KBM-7 (cell line): Measurements from ENCODE around the gene GLYR1.
"Not testable (repeated sequence)": the region's sequence is repeated elsewhere in the genome, so short reads cannot be mapped to it uniquely, and the experiment has no call there.

ENCODE experiments used
- DNase-seq: peaks from one replicate; pipeline ENCODE4 v3.0.0-alpha.2; 2015
- in situ Hi-C: fragments of 300-500 bp; cut with MboI; formaldehyde crosslinking; loops from 2 replicates; pipeline ENCODE4 v1.14.3; 2020; ENCODE audit warnings: low sequenced_read_pairs, low pct_unique_long_range_greater_than_20kb, mixed read lengths

GLYR1 gene

DNA sequence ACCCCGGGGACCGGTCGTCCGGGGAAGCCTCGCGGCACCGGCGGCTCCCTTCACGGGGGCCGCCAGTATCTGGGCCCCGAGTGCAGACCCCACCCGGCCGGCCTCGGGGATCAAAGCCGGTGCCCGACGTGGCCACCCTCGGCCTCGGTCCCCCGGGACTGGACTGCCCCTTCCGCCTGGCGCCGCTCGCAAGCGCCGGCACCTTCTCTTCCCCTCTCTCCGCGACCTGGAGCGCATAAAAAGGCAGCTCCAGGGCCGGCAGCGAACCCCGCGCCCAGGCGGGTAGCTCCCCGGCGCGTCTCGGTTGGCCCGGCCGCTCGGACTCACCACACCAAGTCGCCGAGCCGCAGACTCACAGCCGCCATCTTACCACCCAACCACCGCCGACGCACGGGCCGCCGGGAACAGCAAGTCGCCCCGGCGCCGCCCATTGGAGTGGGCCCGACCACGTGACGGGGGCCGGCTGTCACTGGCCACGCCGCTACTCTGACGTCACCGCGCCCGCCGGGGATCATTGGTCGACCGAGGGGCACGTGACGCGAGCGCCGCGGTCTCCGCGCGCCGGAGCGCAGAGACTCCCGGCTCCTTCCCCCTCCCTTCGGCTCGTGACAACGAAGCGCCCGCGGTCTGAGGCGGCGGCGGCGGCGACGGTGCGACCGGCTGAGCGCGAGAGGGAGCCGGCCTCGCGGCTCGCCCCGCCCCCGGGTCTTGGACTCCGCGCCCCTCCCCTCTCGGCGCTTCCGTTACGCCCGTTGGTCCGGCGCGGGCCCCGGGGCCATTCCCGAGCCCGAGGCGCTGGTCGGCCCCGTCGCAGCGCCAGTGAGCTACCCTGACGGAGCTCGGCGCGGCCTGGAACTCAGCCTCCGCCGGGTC lies at the start of gene GLYR1, which contains the start of gene UBN1:
GLYR1 (minus strand) TSS at position 388 of the 873 bp plus-strand sequence; CDS start at position 365, 23 bp downstream.
UBN1 (plus strand) TSS at position 581 of the 873 bp plus-strand sequence. CDS start 5,437 bp downstream, outside the sequence.
- peak; percentile 98 for DNase-seq
- in situ Hi-C loops = no loop called here

DNA sequence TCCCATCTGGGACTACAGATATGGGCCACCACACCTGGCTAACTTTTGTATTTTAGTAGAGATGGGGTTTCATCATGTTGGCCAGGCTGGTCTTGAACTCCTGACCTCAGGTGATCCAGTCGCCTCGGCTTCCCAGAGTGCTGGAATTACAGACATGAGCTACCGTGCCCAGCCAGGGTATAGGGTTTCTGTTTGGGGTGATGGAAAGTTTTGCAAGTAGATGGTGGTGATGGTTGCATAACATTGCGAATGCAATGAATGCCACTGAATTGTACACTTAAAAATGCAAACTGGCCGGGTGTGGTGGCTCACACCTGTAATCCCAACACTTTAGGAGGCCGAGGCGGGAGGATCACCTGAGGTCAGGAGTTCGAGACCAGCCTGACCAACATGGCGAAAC lies 49.7 kb upstream of the GLYR1 start:
- DNase-seq, in situ Hi-C loops: not testable (repeated sequence)

DNA sequence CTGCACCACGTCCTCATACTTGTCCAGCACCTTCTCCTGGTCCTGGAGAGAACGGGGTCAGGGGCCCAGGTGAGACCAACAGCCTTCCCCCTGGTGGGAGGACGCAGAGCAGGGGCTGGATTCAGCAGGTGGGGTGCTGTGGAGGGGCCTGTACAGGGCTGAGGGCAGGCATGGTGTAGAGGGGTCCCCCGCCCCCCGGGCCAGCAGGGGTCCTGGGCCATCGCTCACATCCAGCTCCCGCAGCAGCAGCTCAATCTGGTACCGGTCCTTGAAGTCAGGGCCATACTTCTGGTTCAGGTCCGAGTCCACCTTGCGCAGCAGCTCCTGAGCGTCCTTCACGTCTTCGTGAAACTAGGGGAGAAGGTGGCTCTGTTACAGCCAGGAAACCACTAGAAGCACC lies 48.3 kb upstream of the GLYR1 start:
- DNase-seq = no peak
- in situ Hi-C loops = no loop called here

DNA sequence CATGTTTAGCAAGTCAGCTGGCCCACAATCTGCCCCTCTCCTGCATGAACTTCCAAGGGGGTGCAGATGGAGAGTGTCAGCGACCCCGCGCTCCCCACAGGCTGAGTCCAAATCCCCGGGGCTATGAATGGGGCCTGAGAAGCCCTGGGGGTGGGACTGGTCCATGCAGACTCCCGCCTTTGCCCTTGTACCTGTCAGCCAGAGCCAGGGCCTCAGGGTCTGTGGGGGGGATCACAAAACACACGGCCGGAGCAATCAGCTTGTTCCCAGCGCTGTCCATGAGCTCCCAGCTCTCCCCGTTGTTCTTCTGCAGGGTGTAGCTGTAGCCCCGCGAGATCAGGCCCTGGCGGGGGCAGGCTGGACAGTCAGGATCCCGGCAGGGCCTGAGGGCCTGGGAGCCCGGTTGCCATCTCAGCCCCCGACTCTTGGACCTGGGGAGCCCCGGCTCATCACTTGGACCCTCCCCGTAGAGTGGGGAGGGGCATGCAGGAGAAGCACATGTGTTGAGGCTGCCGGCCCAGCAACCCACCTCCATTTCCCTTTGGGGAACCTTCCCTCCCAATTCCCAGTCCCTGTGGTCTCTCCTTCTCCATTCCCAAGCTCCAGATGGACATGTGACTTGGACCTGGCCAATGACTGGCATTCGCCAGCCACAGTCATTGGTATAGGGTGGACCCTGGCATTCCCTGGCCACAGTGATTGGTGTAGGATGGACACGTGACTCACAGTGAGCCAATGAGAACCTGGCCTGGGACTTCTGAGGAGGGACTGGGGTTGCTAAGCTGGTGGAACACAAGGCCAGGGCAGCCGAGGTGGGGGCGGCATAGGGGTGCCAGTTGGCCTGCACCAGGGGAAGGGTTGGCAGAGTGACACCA lies 47.4 kb upstream of the GLYR1 start:
- no peak for DNase-seq
- in situ Hi-C loops = no loop called here

DNA sequence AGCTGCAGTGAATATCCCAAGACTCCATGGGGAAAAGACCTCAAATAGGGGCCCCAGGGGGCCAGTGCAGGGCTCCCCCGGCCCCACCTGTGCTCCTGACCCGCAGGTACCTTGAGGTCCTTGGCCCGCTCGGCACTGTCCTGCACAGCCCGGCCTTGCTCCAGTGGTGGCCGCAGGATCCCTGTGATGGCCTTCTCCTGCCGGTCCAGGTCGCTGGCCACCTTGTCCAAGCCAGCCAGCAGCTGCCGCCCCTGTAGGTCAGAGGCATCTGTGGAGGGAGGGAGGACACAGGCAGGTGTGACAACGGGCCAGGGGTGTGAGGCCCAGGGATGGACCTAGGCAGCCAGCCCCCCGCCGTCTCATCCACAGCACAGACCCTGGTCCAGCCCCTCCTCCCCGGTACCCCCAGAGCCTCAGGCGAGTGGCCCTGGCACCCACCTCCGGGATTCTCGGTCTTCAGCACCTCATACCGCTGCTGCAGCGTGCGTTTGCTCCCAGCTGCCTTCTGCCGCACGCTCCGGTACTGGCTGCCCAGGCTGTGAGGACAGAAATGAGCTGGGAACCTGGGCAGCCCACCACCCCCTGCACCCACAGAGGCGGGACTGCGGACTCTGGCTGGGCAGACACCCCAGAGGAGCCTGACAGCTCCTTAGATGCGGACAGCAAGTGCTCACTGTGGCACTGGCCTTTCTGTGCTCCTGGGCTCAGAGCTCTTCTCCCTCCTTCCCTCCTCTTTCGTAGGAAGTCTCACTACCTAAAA lies 46.2 kb upstream of the GLYR1 start:
- in situ Hi-C loops = no loop called here
- DNase-seq = no peak

DNA sequence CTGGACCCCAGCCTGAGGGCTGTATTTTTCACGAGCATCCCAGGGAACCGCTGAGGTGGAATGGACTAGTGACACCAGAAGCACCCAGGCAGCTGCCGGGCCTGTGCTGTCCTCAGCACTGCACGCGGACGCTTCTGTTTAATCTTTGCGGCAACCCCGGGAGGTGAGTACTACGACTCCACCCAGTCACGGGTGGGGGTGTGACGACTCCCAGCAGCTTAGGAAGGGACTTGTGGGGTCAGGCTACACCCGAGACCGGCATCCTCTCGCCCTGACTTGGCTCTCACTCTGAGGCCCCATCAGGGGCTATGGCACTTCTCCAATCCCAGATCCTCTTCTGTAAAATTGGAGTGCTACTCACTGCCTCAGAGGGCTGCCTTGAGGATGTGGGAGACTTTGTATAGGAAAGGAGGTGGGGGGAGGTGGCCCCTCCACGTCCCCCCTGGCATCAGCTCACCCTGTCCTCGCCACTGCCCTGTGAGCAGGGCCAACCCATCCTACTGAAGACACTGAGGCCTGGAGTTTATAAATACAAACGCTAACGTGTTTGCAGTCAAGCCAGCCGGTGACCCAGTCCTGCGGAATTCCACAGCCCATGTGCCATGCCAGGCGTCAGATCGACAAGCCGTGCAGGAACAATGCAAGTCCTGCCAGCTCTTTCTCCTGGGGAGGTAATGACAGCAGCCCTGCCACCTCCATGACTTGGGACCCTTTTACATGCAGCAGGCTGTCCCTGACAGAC lies 45.4 kb upstream of the GLYR1 start:
- DNase-seq = no peak
- in situ Hi-C loops = no loop called here

DNA sequence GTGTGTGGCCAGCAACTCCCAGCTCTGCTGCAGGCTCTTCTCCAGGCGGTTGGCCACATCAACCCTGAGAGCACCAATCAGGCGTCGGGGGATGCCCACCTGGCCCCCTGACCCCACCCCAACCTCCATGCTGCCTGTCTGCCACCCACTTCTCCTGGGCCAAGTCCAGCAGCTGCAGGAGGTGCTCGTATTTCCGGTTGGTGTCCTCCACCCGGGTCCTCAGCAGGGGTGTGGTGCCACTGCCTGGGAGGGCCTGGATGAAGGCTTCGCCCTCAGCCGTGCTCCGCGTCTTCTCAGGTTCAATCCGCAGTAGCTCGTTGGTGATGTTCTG lies 44.8 kb upstream of the GLYR1 start:
- in situ Hi-C loops = no loop called here
- no peak for DNase-seq

DNA sequence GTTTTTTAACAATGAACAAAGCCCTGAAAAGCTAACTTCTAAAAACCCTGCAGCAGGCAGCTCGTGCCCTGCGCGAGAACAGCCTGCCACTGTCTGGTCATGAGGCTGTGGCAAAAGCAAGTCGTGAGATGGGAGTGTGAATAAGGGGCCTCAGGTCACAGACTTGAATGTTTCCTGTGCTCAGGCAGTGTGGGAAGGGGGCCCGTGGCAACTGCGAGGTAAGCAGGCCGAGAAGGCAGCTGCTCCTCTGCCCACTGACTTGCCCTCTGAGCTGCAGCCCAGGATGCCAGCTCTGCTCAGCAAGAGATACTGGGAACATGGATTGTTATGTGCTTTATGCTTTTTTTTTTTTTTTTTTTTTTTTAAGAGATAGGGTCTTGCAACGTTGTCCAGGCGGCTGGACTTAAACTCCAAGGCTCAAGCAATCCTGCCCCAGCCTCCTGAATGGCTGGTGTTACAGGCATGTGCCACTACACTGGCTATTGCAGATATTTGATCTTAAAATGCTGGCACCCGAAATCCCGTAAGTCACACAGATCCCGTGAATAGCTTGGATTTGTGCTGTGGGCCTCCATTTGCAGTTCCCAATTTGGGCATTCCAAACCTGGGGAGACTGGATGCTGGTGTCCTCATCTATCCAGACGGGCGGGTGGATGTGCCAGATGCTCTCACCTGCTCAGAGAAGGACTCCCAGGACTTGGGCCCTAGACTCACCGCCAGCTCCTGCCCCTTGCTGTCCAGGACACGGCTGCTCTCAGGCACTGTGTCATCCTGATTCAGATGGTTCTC lies 44.2 kb upstream of the GLYR1 start:
- DNase-seq = no peak
- in situ Hi-C loops = no loop called here

DNA sequence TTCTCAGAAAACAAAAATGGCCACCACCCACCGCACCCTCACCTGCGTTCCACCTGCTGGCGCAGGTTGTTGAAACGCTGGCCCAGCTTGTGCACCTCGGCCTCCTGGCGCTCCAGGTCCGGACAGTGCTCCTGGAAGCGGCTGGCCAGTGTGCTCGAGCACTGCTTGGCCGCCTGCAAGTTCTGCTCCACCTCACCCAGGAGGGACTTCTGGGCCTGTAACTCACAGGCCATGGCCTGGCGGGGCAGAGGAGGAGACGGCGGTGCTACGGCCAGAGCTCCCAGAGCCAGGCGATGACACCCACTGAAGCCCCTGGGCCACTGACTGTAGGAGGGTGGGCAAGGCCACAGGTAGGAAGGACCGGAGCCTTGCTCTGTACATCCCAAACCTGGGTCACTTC lies 43.6 kb upstream of the GLYR1 start:
- in situ Hi-C loops = no loop called here

DNA sequence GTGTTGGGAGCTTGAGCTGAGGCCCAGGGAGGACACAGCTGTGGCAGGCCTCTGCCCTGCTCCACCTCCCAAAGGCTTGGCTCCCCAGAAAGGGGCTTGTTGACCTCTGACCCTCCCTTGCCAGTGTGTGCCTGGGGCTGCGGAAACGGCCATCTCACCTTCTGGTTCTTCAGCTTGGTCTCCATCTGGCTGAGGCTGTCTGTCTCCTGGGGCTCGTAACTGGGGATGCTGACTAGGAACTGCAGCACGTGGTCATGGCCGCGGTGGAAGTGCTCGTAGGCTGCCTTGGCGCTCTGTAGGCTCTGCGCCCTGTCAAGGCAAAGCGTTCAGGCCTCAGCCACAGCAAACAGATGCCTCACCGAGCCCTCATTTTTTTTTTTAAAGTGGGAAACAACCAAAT lies 42.9 kb upstream of the GLYR1 start:
- in situ Hi-C loops = no loop called here
- no peak for DNase-seq

More for the DNA sequence above, 43.6 kb upstream of the GLYR1 start:
- no peak for DNase-seq

DNA sequence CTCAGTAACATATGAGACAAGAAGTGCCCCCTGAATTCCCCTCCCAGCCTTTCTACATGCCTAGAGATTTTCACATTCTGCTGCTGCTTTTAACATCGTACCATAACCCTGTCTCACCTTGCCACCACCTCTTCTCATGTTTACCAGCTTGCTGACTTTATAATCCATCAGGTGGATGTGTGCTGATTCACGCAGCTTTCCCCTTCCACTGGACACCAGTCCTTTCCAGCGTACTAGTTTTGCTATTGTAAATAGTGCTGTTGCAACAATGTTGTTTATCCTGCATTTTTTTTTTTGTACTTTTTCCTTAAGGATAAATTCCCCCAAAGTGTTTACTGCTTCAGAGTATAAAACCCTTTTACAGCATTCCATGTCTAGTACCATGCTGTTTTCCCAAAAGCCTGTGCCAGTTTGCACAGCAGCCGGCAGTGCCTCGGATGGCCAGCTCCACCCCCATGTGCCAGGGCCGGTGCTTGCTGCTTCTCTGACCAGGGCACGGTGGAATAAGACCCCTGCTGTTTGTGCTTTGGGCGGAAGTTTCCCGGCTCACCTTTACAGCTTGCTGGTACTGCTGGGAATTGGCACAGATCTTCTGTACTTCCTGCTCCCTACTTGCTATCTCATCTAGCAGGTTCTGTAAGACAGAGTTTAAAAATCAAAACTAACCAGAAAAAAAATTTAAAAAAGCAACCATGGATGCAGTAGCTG lies 41.5 kb upstream of the GLYR1 start:
- no peak for DNase-seq
- in situ Hi-C loops = no loop called here

DNA sequence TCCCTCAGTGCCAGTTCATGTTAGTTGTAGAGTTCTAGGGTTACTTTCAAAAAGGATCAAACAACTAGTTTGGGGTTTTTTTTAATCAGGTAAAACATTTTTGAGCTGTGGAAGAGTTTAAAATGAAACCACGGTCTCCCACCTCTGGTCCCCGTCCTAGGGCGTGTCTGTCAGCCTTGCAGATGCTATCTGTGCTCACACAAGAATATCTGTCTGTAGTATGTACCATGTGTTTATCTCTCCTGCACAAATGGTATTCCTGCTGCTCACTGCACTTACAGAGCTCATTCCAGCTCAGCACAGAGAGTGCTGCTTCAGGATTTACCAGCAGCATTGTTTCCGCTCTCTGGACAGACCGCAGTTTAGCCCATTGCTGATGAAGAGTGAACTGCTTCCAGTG lies 39.1 kb upstream of the GLYR1 start:
- in situ Hi-C loops = no loop called here
- DNase-seq = no peak

DNA sequence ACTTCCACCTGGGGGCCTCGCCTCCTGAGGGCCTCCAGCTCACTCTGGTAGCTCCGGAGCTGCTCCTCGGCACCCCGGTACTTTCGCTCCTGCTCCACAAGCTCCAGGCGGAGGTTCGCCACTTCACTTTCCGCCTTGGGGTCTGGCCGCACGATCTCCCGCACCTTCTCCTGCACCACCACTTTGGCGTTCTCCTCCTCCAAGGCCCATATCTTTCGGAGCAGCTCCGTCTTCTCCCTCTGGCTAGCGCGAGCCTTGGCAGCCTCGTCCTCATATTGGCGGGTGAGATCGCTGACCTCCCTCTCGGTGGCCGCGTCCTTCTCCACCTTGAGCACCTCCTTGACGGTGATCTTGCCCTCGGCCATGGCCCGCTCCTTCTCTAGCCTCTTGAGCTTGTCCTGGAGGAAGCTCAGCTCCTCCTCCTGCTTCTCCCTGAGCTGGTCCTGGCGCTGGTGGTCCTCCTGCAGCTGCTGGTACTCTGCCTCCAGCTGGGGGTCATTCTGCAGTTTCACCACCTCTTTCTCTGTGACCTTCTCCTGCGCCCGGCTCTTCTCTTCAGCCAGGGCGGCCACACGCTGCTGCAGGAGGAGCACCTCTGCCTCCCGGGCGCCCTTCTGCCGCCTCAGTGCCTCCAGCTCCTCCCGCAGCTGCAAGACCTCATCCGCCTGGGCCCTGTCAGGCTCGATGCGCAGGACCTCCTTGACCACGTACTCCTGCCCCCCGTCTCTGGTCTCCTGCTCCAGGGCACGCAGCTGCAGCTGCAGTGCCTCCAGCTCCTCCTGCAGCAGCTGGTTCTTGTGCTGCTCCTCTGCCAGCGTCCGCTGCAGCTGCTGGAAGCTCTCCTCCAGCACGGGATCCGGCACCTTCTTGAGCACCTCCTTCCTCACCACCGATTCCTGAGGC lies 38.1 kb upstream of the GLYR1 start:
- in situ Hi-C loops = no loop called here
- no peak for DNase-seq

DNA sequence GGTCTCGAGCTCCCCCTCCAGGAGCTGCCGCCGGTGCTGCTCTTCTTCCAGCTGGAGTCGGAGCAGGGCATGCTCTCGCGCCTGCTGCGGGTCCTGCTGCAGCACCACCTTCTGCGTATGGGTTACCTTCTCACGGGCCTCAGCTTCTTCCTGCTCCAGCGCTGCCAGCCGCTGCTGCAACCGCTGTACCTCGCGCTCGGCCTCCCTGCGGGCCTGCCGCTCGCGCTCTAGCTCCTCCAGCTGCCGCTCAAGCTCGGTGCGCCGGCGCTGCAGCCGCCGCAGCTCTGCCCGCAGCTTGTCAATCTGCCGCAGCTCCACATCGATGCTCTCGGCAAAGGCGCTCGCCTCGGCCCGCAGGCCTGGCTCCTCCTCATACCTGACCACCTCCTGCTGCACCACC lies 37.1 kb upstream of the GLYR1 start:
- in situ Hi-C loops = no loop called here
- DNase-seq = no peak

DNA sequence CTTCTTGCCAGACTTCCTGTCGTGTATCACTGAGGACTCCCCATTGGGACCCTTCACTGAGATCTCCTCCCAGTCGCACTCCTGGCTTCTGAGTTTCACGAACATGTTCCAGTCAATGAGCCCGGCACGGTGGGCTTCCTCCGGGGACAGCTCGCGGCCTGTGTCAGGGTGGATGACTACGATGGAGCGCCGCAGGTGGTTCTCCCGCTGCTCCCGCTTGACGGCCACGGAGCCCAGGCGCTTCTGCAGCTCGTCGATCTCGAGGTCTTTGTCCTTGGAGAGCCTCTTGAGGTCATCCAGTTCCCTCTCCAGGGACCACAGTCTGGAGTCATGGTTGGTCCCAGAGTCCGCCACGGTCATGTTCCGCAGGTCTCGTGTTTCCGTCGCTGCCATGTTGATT lies 36.4 kb upstream of the GLYR1 start:
- no peak for DNase-seq
- in situ Hi-C loops = no loop called here

DNA sequence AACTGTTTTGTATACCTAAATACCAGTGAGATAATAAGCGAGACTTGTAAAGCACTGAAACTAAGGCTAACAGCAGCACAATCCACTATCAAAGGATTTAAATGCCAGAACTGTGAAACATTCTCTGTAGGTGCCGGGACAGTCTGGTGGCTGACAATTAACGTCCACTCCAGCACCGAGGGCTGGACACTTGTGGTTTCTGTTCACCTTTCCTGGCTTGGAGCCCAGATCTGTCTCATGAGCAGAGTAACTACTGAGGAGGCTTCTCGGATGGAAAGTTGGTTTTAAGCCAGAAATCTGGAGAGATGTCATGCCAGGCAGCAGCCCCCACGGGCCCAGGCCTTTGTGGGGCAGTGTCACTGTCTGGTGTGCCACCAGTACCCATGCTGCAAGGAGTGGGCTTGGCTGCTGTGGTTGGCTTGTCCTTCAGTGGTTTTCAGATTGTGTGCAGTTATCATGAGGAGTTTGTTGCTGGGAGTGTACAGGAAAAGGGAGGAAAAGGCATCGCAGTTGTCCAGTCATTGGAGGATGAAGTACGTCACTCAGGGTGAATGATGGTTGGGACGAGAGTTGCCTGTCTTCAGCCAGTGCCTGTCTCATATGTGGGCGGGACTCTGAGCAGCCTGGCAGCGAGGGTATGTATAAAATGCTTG lies 35.7 kb upstream of the GLYR1 start:
- in situ Hi-C loops = no loop called here
- no peak for DNase-seq
